ENCODE measurements around the gene ADGRE2.
A peak's percentile ranks its signal among the peaks of the same experiment; 100 is the strongest.

Gene ADGRE2

DNA sequence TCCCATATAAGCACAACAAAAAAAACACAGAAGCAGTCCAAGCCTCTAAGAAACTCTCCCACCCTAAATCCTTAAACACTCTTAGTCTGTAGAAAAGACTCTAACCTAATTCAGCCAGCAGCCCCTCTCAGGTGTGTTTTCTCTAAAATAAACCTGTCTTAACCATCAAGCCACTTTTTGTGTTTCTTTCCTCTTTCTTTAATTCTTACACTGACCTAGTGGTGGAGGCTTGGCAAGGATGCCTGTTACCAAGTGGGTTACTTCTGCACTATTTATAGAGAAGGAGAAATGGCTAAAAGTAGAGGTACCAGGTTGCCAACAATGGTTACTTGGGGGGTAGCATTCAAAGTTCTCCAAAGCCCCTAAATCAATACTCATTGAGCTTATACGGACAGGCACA lies 44.8 kb downstream of the ADGRE2 start:
- DNase-seq (ENCODE audit: low read depth): no peak

DNA sequence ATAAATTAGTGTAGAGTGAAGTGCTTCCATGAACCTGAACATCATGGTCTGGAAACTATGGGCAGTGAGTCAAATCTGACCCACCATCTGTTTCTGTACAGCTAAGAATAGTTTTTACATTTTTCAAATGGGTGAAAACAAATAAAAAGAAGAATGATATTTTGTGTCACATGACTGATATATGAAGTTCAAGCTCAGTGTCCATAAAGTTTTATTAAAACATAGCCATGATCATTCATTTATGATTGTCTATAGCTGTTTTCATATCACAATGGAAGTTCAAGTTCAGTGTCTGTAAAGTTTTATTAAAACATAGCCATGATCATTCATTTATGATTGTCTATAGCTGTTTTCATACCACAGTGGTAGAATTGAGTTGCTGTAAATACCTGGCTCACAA lies 45.9 kb downstream of the ADGRE2 start:
- DNase-seq (ENCODE audit: low read depth): no peak

DNA sequence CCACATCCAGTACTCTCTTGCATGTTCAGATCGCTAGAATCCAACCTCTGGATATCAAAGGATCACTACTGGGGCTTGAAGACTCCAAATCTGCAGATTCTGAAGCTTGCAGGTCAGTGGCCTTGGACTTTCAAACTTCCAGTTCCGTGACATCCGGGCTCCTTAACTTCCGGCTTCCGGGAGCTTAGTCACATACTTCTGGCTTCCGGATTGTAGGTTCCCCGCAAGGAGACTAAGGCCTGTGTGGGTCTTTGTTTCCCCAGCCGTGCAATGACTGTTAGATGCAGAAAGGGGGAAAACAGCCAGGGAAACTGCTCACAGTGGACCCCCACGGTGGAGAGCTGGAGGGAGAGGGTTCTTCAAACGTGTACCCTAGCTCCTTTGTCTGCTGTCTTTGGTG lies 47.2 kb downstream of the ADGRE2 start:
- no peak for DNase-seq (ENCODE audit: low read depth)

DNA sequence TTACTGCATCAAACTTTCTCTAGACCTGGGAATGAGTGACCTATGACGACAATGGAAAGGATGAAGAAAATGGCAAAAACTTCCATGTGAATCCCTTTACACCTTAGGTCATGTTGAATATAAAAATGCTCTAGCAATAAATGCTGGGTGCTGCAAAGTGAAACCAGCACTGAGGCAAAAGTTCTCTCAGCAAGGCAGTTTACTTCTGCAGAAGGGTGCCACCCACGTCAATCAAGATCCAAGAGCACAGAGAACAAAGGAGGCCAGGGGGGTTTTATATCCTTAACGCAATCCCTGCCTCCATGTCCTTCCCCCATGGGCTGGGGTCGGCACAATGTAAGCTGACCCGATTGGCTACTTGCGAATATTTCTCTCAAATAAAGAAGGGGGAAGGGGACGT lies 49.8 kb downstream of the ADGRE2 start:
- DNase-seq (ENCODE audit: low read depth): no peak

- no peak for DNase-seq (ENCODE audit: low read depth)
Measured at GRCh38 chr19:14722127-14722526, 56.2 kb downstream of the ADGRE2 start.

DNA sequence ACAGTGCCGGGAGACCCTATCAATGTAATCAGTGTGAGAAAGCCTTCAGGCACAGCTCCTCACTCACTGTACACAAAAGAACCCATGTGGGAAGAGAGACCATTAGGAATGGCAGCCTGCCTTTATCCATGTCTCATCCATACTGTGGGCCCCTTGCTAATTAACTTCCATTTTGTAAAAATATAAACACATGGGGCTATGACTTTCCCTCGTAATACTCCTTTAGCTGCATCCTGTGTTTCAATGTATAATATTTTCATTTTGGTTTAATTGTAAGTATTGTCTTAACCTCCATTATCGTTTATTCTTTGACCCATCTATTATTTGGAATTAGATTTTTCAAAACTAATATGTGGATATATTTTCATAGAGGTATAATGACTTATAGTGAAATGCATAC lies 59.2 kb downstream of the ADGRE2 start:
- no peak for DNase-seq (ENCODE audit: low read depth)

- DNase-seq (ENCODE audit: low read depth): no peak
Measured at GRCh38 chr19:14718522-14719116, 59.7 kb downstream of the ADGRE2 start.

DNA sequence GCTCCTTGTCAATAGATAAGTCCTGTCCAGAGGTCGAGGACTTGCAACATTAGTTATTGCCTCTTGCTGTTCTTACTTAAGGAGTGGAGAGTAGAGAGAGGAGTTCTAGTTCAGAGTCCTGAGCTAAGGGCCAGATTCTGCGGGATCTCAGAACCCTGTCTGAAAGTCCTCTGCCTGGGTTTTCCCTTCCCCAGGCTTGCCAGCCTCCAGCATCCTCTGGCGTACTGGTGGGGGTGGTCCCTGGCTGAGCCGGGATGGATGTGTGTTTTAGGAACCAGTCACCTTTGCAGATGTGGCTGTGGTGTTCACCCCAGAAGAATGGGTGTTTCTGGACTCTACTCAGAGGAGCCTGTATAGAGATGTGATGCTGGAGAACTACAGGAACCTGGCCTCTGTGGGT lies 62.5 kb downstream of the ADGRE2 start:
- no peak for DNase-seq (ENCODE audit: low read depth)

DNA sequence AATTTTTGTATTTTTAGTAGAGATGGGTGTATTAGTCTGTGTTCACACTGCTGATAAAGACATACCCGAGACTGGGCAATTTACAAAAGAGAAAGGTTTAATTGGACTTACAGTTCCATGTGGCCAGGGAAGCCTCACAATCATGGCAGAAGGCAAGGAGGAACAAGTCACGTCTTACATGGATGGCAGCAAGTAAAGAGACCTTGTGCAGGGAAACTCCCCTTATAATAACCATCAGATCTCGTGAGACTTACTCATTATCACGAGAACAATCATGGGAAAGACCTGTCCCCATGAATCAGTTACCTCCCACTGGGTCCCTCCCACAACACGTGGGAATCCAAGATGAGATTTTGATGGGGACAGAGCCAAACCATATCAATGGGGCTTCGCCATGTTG lies 73.9 kb downstream of the ADGRE2 start:
- DNase-seq (ENCODE audit: low read depth): no peak

DNA sequence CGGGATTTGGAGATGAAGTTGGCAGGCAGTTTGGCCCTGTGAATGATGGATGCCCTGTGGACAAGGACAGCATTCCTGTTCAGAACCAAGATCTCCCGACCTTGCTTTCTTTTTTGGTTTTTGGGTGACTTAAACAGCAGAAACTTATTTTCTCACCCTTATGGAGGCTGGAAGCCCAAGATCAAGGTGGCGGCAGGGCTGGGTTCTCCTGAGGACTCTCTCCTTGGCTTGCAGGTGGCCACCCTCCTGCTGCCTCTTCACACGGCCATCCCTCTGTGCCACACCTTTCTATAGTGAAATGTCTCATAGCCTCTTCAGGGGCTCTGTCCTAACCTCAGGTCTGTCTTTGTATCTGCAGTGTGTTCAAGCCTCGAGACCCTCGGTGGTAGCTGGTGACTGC lies 74.5 kb downstream of the ADGRE2 start:
- DNase-seq (ENCODE audit: low read depth): no peak

GRCh38 chr19:14700711-14701375 lies 77.5 kb downstream of the ADGRE2 start:
- DNase-seq (ENCODE audit: low read depth): no peak

- DNase-seq (ENCODE audit: low read depth): no peak
Measured at GRCh38 chr19:14699641-14700040, 78.7 kb downstream of the ADGRE2 start.

DNA sequence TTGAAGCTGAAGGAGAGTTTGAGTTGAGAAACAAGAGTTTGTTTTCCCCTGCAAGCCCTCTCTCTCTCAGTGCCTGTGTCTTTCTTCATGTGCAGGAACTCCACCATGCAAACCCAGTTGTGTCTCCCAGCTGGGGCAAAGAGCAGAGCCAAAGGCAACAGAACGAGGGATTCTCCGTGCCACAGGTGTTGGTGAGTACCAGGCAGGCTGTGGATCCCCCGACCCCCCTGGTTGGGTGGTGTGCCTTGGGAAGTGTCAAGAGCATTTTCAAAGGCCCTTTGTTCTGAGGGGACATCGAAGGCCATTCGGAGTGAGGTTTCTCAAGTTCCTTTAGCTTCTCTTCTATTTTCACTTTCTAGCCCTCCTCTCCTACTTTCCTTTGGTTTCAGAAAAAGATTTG lies 82.9 kb downstream of the ADGRE2 start:
- DNase-seq (ENCODE audit: low read depth): no peak

GRCh38 chr19:14694641-14695266 lies 83.6 kb downstream of the ADGRE2 start:
- no peak for DNase-seq (ENCODE audit: low read depth)

DNA sequence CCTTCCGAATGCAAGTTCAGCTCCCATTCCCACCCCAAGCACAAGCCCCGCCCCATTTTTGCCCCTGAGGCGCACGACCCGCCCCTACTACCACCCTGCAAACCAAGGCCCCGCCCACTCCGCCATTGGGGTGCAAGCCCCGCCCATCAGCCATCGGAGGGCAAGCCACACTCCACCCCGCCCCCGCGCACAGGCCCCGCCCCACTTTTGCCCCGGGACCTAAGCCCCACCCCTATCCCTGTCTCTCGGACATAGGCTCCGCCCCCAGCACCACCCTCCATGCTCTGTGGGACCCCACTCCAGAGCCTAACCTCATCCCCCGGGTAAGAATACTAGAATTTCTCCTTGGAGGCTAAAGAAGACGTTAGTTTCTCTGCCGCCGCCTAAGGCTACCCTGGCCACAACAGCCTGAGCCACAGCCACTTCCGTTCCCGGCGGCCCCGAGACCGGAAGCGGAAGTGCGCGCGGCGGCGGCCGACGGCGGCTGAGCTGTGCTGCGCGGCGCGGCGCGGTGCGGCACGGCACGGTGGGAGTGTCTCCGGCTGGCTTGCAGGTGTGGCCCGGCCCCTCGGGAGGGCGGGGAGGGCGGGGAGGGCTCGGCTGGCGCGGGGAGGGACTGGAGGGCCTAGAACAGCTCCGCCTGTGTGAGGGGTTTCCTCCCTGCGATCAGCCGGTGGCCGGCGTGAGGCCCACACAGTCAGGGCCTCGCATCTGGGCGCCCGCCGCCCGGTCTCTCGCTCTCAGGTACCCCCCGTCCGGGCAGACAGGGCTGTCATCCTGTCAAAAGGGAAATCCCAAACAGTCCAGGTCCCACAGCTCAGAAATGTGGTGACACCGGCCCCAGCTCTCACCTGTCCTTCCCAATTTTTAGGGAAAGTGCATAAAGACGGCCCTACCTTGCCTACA lies 88.5 kb downstream of the ADGRE2 start, which contains the start of gene ZNF333:
Gene ZNF333 (plus strand): TSS at position 451 of the 906 bp plus-strand sequence. CDS start 3,444 bp downstream, outside the sequence.
- DNase-seq (ENCODE audit: low read depth): peak; percentile 99

DNA sequence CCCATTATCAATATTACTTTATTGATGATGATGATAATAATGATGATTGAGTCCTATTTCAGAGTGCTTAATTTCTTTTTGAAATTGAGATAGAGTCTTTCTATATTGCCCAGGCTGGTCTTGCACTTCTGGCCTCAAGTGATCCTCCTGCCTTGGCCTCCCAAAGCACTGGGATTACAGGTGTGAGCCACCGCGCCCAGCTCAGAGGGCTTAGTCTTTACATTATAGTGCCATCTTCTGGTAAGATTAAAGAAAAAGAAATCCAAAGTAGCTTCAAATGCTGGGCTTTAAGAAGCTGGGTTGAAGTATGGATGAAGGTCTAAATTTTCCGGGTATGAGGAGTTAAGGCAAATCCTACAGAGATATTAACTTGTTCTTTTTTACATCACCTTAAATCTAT lies 91.9 kb downstream of the ADGRE2 start:
- peak; percentile 11 for DNase-seq (ENCODE audit: low read depth)

DNA sequence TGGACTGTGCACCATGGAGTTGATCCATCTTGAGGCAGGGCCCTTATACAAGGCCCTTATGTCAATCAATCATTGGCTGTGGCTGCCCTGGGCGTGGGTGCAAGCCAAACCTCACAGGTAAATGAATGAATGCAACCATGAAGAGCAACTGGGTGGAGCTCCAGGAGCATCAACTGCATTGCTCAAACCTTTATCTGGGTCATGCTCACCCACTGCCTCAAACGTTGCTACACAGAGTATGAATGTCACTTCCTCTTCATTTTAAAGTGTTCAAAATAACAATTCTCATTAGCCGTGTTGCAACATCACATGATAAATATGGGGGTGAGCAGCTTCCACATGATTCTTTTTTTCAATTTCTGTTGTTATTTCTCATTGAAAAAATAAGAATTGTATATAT lies 94.9 kb downstream of the ADGRE2 start:
- no peak for DNase-seq (ENCODE audit: low read depth)
